ENCODE results near the gene ZNF107.

The ZNF107 gene

GRCh38 chr7:64642875-64643274, 23.1 kb upstream of the ZNF107 start:
- TF ChIP-seq CTCF (IDR thresholded peaks at IDR 0.05) = no peak
- DNase-seq (ENCODE audit: low spot score) = no peak
- Histone ChIP-seq H3K4me3 (no peak overlapping the region), H3K27ac (no peak overlapping the region)

DNA sequence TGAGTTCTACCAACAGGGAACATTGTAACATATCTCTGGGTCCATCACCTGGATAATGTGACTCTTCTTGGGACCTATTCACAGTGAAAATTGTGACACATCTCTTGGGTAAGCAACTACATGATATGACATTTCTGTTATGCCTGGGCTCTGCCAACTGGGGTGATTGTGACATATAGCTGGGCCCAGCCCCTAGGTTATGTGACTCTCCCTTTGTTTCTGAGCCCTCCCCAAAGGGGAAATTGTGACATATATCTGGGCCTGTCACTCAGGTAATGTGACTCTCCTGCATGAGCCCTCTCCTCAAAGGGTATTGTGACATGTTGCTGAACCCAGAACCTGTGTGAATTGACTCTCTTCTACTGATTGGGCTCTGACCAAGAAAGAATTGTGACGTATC, 22.4 kb upstream of the ZNF107 start:
- TF ChIP-seq CTCF (IDR thresholded peaks at IDR 0.05) = no peak
- no peak overlapping the region for H3K27ac ChIP-seq
- H3K4me3 ChIP-seq = no peak overlapping the region
- DNase-seq (ENCODE audit: low spot score) = no peak

- no peak for TF ChIP-seq CTCF (IDR thresholded peaks at IDR 0.05)
- peak; percentile 31 for DNase-seq (ENCODE audit: low spot score)
- Histone ChIP-seq H3K27ac (no peak overlapping the region), H3K4me3 (no peak overlapping the region)
Observed at GRCh38 chr7:64651203-64651602, 14.7 kb upstream of the ZNF107 start.

DNA sequence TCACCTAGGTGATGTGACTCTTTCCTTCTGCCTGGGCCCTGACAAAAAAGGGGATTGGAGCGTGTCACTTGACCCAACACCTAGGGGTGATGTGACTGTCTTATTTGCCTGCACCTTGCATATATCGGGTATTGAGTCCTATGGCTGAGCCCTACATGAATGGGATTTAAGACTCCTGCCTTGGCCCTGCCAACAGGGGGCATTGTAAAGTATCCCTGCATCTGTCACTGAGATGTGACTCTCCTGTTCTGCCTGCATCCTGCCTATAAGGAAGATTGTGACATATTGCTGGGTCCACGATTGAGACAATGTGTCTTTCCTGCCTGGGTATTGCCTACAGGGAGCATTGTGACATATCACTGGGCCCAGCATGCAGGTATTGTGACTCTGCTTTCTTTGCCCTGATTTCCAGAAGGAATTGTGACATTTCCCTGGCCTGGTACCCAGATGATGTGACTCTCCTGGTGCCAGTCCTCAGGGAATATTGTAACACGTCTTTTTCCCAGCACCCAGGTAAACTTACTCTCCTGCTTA, 14.2 kb upstream of the ZNF107 start:
- no peak overlapping the region for H3K27ac ChIP-seq
- DNase-seq (ENCODE audit: low spot score) = peak; percentile 8
- no peak overlapping the region for H3K4me3 ChIP-seq
- no peak for TF ChIP-seq CTCF (IDR thresholded peaks at IDR 0.05)

DNA sequence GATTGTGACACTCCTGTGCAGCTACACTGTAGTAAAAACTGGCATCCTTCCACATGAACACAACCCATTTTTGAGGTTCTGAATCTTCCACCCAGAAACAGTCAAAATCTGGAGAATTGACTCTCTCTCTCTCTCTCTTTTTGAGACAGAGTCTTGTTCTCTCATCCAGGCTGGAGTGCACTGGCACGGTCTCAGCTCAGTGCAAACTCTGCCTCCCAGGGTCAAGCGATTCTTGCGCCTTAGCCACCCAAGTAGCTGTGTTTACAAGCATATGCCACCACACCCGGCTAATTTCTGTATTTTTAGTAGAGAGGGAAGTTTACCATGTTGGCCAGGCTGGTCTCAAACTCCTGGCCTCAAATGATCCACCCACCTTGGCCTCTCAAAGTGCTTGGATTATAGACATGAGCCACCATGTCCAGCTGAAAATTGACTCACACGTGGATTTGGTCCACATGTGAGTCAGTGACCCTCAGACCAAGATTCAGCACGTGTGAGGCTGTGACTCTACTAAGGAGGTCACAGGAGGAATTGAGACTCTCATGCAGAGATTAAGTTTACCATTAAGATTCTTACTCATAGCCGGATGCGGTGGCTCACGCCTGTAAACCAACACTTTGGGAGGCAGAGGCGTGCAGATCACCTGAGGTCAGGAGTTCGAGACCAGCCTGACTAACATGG, 12.1 kb upstream of the ZNF107 start:
- DNase-seq (ENCODE audit: low spot score) = no peak
- Histone ChIP-seq H3K4me3 (no peak overlapping the region), H3K27ac (no peak overlapping the region)
- no peak for TF ChIP-seq CTCF (IDR thresholded peaks at IDR 0.05)

- no peak overlapping the region for H3K27ac ChIP-seq
- H3K4me3 ChIP-seq = no peak overlapping the region
- DNase-seq (ENCODE audit: low spot score) = peak; percentile 53
- no peak for TF ChIP-seq CTCF (IDR thresholded peaks at IDR 0.05)
Observed at GRCh38 chr7:64654796-64655548, 11.0 kb upstream of the ZNF107 start.

DNA sequence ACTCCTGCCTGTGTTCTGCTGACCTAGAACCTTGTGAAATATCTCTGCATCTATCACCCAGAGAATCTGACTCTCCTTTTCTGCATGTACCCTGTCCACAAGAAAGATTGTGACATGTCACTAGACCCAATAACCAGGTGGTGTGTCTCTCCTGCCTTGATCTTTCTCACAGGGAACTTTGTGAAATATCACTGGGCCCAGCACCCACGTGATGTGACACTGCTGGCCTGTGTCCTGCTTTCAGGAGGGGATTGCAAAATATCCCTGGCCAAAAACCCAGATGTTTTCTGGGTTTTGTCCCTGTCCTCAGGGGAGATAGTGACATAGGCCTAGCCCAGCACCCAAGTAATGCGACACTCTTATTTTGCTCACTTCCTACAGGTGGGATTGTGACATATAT, 10.1 kb upstream of the ZNF107 start:
- no peak for TF ChIP-seq CTCF (IDR thresholded peaks at IDR 0.05)
- DNase-seq (ENCODE audit: low spot score) = peak; percentile 12
- H3K27ac ChIP-seq = no peak overlapping the region

More for the DNA sequence above, 10.1 kb upstream of the ZNF107 start:
- no peak overlapping the region for H3K4me3 ChIP-seq

All from coronary artery (tissue), 2 donors.